Measurements from ENCODE around the gene MXD3. TPM values are rescaled to one million over a fixed set of nuclear protein-coding genes. Genes with fewer than 3 reads are reported as not detected.
"Not testable (repeated sequence)": the region's sequence is repeated elsewhere in the genome, so short reads cannot be mapped to it uniquely, and the experiment has no call there.

The MXD3 gene
- total RNA-seq: 10 to 100 TPM in 1 of 2 donors, 1 to 10 TPM in 1; 8.3 to 12.9 TPM
- long read RNA-seq, partial matches to known transcripts: 5 of 13 reads
- long read RNA-seq, other reads (novel, unspliced or antisense): 6 of 13 reads

- DNase-seq (peak; percentile 97 to 98), ATAC-seq (peak; percentile 87)
- intact Hi-C loops (cut with DNase I, micrococcal nuclease): loop anchor here in 1 of 2 donors (10.0 kb wide), 1 partner anchor 53 kb away; no protein-coding TSS in a partner anchor
Observed at GRCh38 chr5:177311723-177312648, at the start of gene MXD3. Gene MXD3 (minus strand): TSS chr5:177311898. CDS start chr5:177311830, 68 bp downstream.

- intact Hi-C loops (cut with DNase I, micrococcal nuclease): loop anchor here in 1 of 2 donors (10.0 kb wide), 1 partner anchor 46 kb away; the partner anchor contains the start of gene MXD3
- not testable (repeated sequence) for ATAC-seq, DNase-seq
Observed at GRCh38 chr5:177360740-177361139, 49.0 kb upstream of the MXD3 start.

- intact Hi-C loops (cut with DNase I, micrococcal nuclease): loop anchor here in 1 of 2 donors (10.0 kb wide), 1 partner anchor 45 kb away; the partner anchor contains the start of gene MXD3
- ATAC-seq (no peak), DNase-seq (no peak)
Observed at GRCh38 chr5:177359860-177360259, 48.2 kb upstream of the MXD3 start.

GRCh38 chr5:177359451-177359851, 47.8 kb upstream of the MXD3 start:
- ATAC-seq (no peak), DNase-seq (no peak)
- intact Hi-C loops (cut with DNase I, micrococcal nuclease): no loop called here

GRCh38 chr5:177358370-177358819, 46.7 kb upstream of the MXD3 start:
- no peak for ATAC-seq
- intact Hi-C loops (cut with DNase I, micrococcal nuclease): no loop called here
- DNase-seq: no peak

- ATAC-seq (peak; percentile 74), DNase-seq (peak; percentile 50 to 69)
- intact Hi-C loops (cut with DNase I, micrococcal nuclease): no loop called here
Observed at GRCh38 chr5:177357459-177358351, 46.0 kb upstream of the MXD3 start, which contains the start of gene RGS14. Gene RGS14 (plus strand): TSS chr5:177357924. CDS start chr5:177358025, 101 bp downstream.

- ATAC-seq (no peak), DNase-seq (no peak)
- intact Hi-C loops (cut with DNase I, micrococcal nuclease): no loop called here
Observed at GRCh38 chr5:177357146-177357458, 45.4 kb upstream of the MXD3 start.

- no peak for DNase-seq
- intact Hi-C loops (cut with DNase I, micrococcal nuclease): no loop called here
- no peak for ATAC-seq
Observed at GRCh38 chr5:177356746-177357145, 45.0 kb upstream of the MXD3 start.

GRCh38 chr5:177355868-177356168, 44.1 kb upstream of the MXD3 start:
- ATAC-seq (no peak), DNase-seq (no peak)
- intact Hi-C loops (cut with DNase I, micrococcal nuclease): no loop called here

- intact Hi-C loops (cut with DNase I, micrococcal nuclease): no loop called here
- no peak for ATAC-seq
- no peak for DNase-seq
Observed at GRCh38 chr5:177355162-177355867, 43.6 kb upstream of the MXD3 start.

- ATAC-seq: no peak
- intact Hi-C loops (cut with DNase I, micrococcal nuclease): no loop called here
Observed at GRCh38 chr5:177354711-177355110, 43.0 kb upstream of the MXD3 start.

GRCh38 chr5:177354256-177354655, 42.6 kb upstream of the MXD3 start:
- ATAC-seq: no peak
- DNase-seq: no peak
- intact Hi-C loops (cut with DNase I, micrococcal nuclease): no loop called here

More at GRCh38 chr5:177354711-177355110, 43.0 kb upstream of the MXD3 start:
- no peak for DNase-seq

GRCh38 chr5:177353093-177353492, 41.4 kb upstream of the MXD3 start:
- intact Hi-C loops (cut with DNase I, micrococcal nuclease): no loop called here
- no peak for ATAC-seq

GRCh38 chr5:177351392-177352329, 40.0 kb upstream of the MXD3 start, which contains the start of gene LMAN2:
Gene LMAN2 (minus strand): TSS chr5:177351668. CDS start chr5:177351647, 21 bp downstream.
- intact Hi-C loops (cut with DNase I, micrococcal nuclease): no loop called here
- DNase-seq: peak; percentile 92 to 95
- ATAC-seq: peak; percentile 97

More at GRCh38 chr5:177353093-177353492, 41.4 kb upstream of the MXD3 start:
- DNase-seq: no peak

- DNase-seq (no peak), ATAC-seq (no peak)
- intact Hi-C loops (cut with DNase I, micrococcal nuclease): no loop called here
Observed at GRCh38 chr5:177350776-177351391, 39.2 kb upstream of the MXD3 start.

GRCh38 chr5:177349762-177350161, 38.1 kb upstream of the MXD3 start:
- no peak for DNase-seq
- intact Hi-C loops (cut with DNase I, micrococcal nuclease): no loop called here
- no peak for ATAC-seq

- intact Hi-C loops (cut with DNase I, micrococcal nuclease): no loop called here
- ATAC-seq (no peak), DNase-seq (no peak)
Observed at GRCh38 chr5:177349362-177349647, 37.6 kb upstream of the MXD3 start.

Measured in left colon (tissue), 2 donors.